Panc1 (cell line): Measurements from ENCODE around the gene PKP2. TPM values are rescaled to one million over a fixed set of nuclear protein-coding genes. Genes with fewer than 3 reads are reported as not detected.

ENCODE experiments used
- ATAC-seq: fragments of 200-7000 bp; cut with Tn5 transposase; 2 replicates; pipeline ENCODE4 v1.9.1; 2020; ENCODE audit warnings: mild to moderate bottlenecking, moderate library complexity
- BruUV-seq: library from RNA; stranded (reverse); fragments of 400-500 nt; replicated peaks from 2 replicates; lab custom pipeline; 2021; lab: Mats Ljungman, UMichigan
- CTCF ChIA-PET: fragments of 300-600 bp; sonication (Branson Sonifier 250); formaldehyde crosslinking; loops from one replicate; lab custom pipeline; 2022; ENCODE audit warnings: antibody characterized with exemption; lab: Charles Lee
- POLR2A ChIA-PET: fragments of 300-600 bp; sonication (Branson Sonifier 250); formaldehyde crosslinking; loops from one replicate; lab custom pipeline; 2022; ENCODE audit warnings: antibody characterized with exemption; lab: Charles Lee
- DNase-seq: peaks from one replicate; pipeline ENCODE4 v3.0.0-alpha.2; 2010; ENCODE audit warnings: low read depth, low spot score
- H3K27ac ChIP-seq: 2 replicates; pipeline ENCODE4 v1.5.1; 2011; ENCODE audit warnings: mild to moderate bottlenecking, low read length, inconsistent platforms
- H3K27me3 ChIP-seq: fragments of 200-500 bp; sonication (Bioruptor generic); 2 replicates; pipeline ENCODE4 v1.6.0; 2014; ENCODE audit warnings: low read length, inconsistent platforms; ENCODE audit not compliant: control insufficient read depth, insufficient read depth
- H3K36me3 ChIP-seq: fragments of 200-500 bp; sonication (Bioruptor generic); 2 replicates; pipeline ENCODE4 v1.5.1; 2014; ENCODE audit warnings: inconsistent platforms, mild to moderate bottlenecking, low read length, moderate library complexity; ENCODE audit not compliant: control insufficient read depth, insufficient read depth
- H3K4me1 ChIP-seq: 2 replicates; pipeline ENCODE4 v1.5.1; 2011; ENCODE audit warnings: inconsistent platforms, mild to moderate bottlenecking, low read length, moderate library complexity; ENCODE audit not compliant: control insufficient read depth, insufficient read depth
- H3K4me3 ChIP-seq, 2 experiments: 2 replicates each; pipeline ENCODE4 v1.5.1; 2011 to 2012; ENCODE audit warnings: low read depth in 2 of 2, low read length in 2 of 2, mild to moderate bottlenecking in 2 of 2, inconsistent platforms in 1 of 2, moderate library complexity in 1 of 2
- H3K9me3 ChIP-seq: fragments of 200-500 bp; sonication (Bioruptor generic); 2 replicates; pipeline ENCODE4 v1.5.1; 2014; ENCODE audit warnings: low read depth, mild to moderate bottlenecking, inconsistent platforms, low read length, moderate library complexity; ENCODE audit not compliant: control insufficient read depth, insufficient read depth
- POLR2AphosphoS5 ChIP-seq: IDR thresholded peaks from 2 replicates; pipeline ENCODE4 v1.6.1; 2012; ENCODE audit warnings: mild to moderate bottlenecking, low read depth, low read length, moderate library complexity
- REST ChIP-seq, 2 experiments: IDR thresholded peaks; 2 replicates each; pipeline ENCODE4 v1.6.1; 2011 to 2012; ENCODE audit warnings: low read depth in 2 of 2, control low read depth in 1 of 2, low read length in 1 of 2, mild to moderate bottlenecking in 1 of 2, moderate library complexity in 1 of 2; ENCODE audit not compliant: insufficient read depth in 1 of 2
- SIN3A ChIP-seq: IDR thresholded peaks from 2 replicates; pipeline ENCODE4 v1.6.1; 2012; ENCODE audit warnings: low read depth, mild to moderate bottlenecking, low read length, moderate library complexity, borderline replicate concordance; ENCODE audit not compliant: insufficient read depth
- TCF7L2 ChIP-seq: IDR thresholded peaks from 2 replicates; pipeline ENCODE4 v1.6.1; 2011; ENCODE audit warnings: mild to moderate bottlenecking, low read depth, low read length, inconsistent platforms
- in situ Hi-C: cut with HindIII; loops from 2 replicates; pipeline ENCODE4 v1.10.0; 2016; ENCODE audit warnings: low sequenced_read_pairs, low pct_unique_long_range_greater_than_20kb
- intact Hi-C: fragments of 100-400 bp; cut with micrococcal nuclease; formaldehyde crosslinking; loops from one replicate; pipeline ENCODE4 v1.10.0; 2022; ENCODE audit not compliant: unreplicated experiment
- total RNA-seq: library from RNA; stranded (reverse); gene quantifications from one replicate; pipeline ENCODE4 v1.2.1, GENCODE V29; 2021; ENCODE audit not compliant: unreplicated experiment
- TF ChIP-seq, protein P1 (sequence below): fragments of 450-650 bp; IDR thresholded peaks from 2 replicates; pipeline ENCODE4 v1.5.1; 2017; ENCODE audit warnings: mild to moderate bottlenecking

Gene PKP2
- total RNA-seq, 1 experiment from 2014 or later, result 2.2 TPM

- H3K4me3 ChIP-seq, result no peak overlapping the region
- CTCF ChIA-PET, result no interaction called here
- POLR2A ChIA-PET, result no interaction called here
- H3K4me1 ChIP-seq, result no peaks in the 10 kb centered on the region
- no peaks in the 10 kb centered on the region for H3K9me3 ChIP-seq
- in situ Hi-C loops, result no loop called here
- DNase-seq (no peak), ATAC-seq (no peak)
- H3K27me3 ChIP-seq, result peaks cover 9% of the 10 kb centered on the region; the same call in 1 of the 2 replicates
- no peak for TF ChIP-seq REST (IDR thresholded peaks at IDR 0.05; ENCODE audit: insufficient read depth in 1 of 2, low read depth in 2 of 2, low read length in 1 of 2)
- TF ChIP-seq POLR2AphosphoS5, result no peak
- no peak for TF ChIP-seq TCF7L2
- no peak for TF ChIP-seq SIN3A
- TF ChIP-seq, protein P1, sequence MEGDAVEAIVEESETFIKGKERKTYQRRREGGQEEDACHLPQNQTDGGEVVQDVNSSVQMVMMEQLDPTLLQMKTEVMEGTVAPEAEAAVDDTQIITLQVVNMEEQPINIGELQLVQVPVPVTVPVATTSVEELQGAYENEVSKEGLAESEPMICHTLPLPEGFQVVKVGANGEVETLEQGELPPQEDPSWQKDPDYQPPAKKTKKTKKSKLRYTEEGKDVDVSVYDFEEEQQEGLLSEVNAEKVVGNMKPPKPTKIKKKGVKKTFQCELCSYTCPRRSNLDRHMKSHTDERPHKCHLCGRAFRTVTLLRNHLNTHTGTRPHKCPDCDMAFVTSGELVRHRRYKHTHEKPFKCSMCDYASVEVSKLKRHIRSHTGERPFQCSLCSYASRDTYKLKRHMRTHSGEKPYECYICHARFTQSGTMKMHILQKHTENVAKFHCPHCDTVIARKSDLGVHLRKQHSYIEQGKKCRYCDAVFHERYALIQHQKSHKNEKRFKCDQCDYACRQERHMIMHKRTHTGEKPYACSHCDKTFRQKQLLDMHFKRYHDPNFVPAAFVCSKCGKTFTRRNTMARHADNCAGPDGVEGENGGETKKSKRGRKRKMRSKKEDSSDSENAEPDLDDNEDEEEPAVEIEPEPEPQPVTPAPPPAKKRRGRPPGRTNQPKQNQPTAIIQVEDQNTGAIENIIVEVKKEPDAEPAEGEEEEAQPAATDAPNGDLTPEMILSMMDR, result no peak
- no TSS peak for BruUV-seq
- H3K36me3 ChIP-seq, result no peaks in the 10 kb centered on the region
- H3K27ac ChIP-seq, result no peak overlapping the region
- intact Hi-C loops, result no loop called here
Measured at GRCh38 chr12:32768518-32768917, 128.1 kb downstream of the PKP2 start.

DNA sequence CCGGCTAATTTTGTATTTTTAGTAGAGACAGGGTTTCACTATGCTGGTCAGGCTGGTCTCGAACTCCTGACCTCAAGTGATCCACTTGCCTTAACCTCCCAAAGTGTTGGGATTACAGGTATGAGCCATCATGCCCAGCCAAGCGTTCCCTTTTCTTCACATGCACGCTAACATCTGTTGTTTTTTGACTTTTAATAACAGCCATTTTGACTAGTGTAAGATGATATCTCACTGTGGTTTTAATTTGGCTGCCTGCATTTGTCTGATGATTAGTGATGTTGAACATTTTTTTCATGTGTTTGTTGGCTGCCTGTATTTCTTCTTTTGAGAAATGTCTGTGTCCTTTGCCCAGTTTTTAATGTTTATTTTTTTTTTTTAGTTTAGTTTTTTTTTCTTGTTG, 130.7 kb downstream of the PKP2 start:
- no peak for DNase-seq
- in situ Hi-C loops, result no loop called here
- Histone ChIP-seq H3K27ac (no peak overlapping the region), H3K27me3 (peaks cover 10% of the 10 kb centered on the region; the same call in 1 of the 2 replicates), H3K9me3 (no peaks in the 10 kb centered on the region), H3K4me1 (no peaks in the 10 kb centered on the region), H3K36me3 (no peaks in the 10 kb centered on the region), H3K4me3 (no peak overlapping the region)
- CTCF ChIA-PET, result no interaction called here
- POLR2A ChIA-PET, result no interaction called here
- intact Hi-C loops, result no loop called here
- no TSS peak for BruUV-seq
- no peak for ATAC-seq
- no peak for TF ChIP-seq TCF7L2
- TF ChIP-seq, protein P1, result no peak
- no peak for TF ChIP-seq REST (IDR thresholded peaks at IDR 0.05; ENCODE audit: insufficient read depth in 1 of 2, low read depth in 2 of 2, low read length in 1 of 2)
- TF ChIP-seq SIN3A, result no peak
- no peak for TF ChIP-seq POLR2AphosphoS5
